ENCODE data around the gene CYB561. TPM values are rescaled to one million over a fixed set of nuclear protein-coding genes. Genes with fewer than 3 reads are reported as not detected.

CYB561 gene
- total RNA-seq, 1 donor from 2014 or later: 23.0 TPM

DNA sequence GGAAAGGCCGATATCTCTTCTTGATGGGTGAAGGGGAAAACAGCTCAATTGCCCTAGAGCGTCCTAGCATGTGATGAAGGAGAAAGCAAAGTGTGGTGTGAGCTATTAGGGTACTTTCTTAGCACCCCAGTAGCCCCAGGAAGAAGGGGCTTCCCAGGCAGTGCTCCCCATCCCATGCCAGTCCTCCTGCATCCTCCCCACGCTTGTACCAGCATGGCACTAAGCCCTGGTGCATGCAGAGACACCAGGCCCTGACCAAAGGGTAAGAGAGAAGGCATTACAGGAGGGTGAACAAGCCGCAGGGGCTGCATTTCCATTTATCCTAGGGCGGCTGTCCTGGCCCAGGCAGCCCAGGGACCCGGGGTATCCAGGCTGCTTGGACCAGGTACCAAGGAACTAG is 3.1 kb downstream of the CYB561 start:
- H3K4me1 ChIP-seq: peaks cover 8 to 9% of the 10 kb centered on the region in 2 donors

GRCh38 chr17:63442549-63443035 is 3.5 kb downstream of the CYB561 start:
- no peak overlapping the region for H3K27ac ChIP-seq
- H3K9me3 ChIP-seq: no peaks in the 10 kb centered on the region
- no peak for DNase-seq (ENCODE audit: low spot score in 2 of 2)
- H3K4me3 ChIP-seq: no peak overlapping the region
- intact Hi-C loops (cut with DNase I): no loop called here
- H3K4me1 ChIP-seq: peaks cover 8 to 9% of the 10 kb centered on the region in 2 donors
- no peaks in the 10 kb centered on the region for H3K36me3 ChIP-seq
- no peaks in the 10 kb centered on the region for H3K27me3 ChIP-seq
- TF ChIP-seq, protein P1, sequence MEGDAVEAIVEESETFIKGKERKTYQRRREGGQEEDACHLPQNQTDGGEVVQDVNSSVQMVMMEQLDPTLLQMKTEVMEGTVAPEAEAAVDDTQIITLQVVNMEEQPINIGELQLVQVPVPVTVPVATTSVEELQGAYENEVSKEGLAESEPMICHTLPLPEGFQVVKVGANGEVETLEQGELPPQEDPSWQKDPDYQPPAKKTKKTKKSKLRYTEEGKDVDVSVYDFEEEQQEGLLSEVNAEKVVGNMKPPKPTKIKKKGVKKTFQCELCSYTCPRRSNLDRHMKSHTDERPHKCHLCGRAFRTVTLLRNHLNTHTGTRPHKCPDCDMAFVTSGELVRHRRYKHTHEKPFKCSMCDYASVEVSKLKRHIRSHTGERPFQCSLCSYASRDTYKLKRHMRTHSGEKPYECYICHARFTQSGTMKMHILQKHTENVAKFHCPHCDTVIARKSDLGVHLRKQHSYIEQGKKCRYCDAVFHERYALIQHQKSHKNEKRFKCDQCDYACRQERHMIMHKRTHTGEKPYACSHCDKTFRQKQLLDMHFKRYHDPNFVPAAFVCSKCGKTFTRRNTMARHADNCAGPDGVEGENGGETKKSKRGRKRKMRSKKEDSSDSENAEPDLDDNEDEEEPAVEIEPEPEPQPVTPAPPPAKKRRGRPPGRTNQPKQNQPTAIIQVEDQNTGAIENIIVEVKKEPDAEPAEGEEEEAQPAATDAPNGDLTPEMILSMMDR (IDR thresholded peaks at IDR 0.05): no peak

More for the DNA sequence above, 3.1 kb downstream of the CYB561 start:
- no peaks in the 10 kb centered on the region for H3K27me3 ChIP-seq
- no peak for DNase-seq (ENCODE audit: low spot score in 2 of 2)
- no peak overlapping the region for H3K4me3 ChIP-seq
- intact Hi-C loops (cut with DNase I): no loop called here
- no peak overlapping the region for H3K27ac ChIP-seq
- TF ChIP-seq, protein P1 (IDR thresholded peaks at IDR 0.05): no peak
- no peaks in the 10 kb centered on the region for H3K36me3 ChIP-seq
- no peaks in the 10 kb centered on the region for H3K9me3 ChIP-seq

DNA sequence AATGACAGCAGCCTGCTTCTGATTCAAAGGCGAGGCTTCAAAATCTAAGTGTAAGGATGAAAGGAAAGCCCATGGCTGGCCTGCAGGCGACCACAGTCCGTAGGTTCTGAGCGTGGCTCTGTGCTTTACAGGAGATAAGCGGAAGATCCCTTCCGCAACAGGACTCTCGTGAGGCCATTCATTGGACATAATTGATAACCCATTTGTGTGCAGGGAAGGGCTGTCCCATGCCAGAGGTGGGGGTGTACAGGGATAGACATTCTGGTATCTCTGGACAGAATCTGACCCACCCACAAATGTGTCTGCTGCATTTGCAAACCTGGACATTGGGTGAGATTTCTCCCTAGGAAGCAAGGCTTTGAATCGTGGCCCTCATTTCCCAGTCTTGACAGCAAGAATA is 4.0 kb downstream of the CYB561 start:
- Histone ChIP-seq H3K4me3 (no peak overlapping the region), H3K27ac (no peak overlapping the region), H3K9me3 (no peaks in the 10 kb centered on the region), H3K4me1 (peaks cover 5 to 8% of the 10 kb centered on the region in 2 donors), H3K36me3 (no peaks in the 10 kb centered on the region), H3K27me3 (no peaks in the 10 kb centered on the region)
- DNase-seq (ENCODE audit: low spot score in 2 of 2): no peak
- intact Hi-C loops (cut with DNase I): no loop called here
- TF ChIP-seq, protein P1 (IDR thresholded peaks at IDR 0.05): no peak

GRCh38 chr17:63441654-63442053 is 4.5 kb downstream of the CYB561 start:
- TF ChIP-seq, protein P1 (IDR thresholded peaks at IDR 0.05): no peak
- H3K27ac ChIP-seq: no peak overlapping the region

DNA sequence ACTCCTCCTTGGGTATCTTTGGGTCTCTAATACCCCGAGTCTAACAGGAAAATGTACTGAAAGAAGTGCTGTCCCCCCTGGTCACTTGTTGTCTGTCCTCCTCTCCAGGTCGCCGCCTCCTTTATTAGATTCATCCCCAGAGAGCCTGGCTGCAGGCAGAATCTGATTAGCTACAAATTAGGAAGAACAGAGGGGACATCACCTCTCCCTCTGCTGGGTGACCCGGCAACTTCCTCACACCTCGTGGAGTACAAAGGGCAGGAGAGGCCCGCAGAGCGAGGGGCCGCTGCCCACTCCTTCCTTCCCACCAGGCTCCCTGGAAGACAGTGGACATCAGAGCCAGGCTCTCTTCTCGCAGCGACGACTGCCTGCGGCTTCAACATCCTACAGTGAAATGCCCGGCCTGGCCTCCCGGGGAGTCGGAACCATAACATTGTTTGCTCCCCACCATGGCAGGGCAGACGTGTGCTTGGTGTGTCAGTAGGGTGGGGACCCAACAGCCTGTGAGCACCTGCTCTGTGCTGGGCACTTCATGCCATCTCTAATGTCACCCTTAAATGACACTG is 5.3 kb downstream of the CYB561 start:
- TF ChIP-seq, protein P1 (IDR thresholded peaks at IDR 0.05): no peak
- Histone ChIP-seq H3K36me3 (no peaks in the 10 kb centered on the region), H3K4me3 (no peak overlapping the region), H3K27me3 (no peaks in the 10 kb centered on the region), H3K27ac (no peak overlapping the region), H3K4me1 (peaks cover 2 to 4% of the 10 kb centered on the region in 2 donors), H3K9me3 (no peaks in the 10 kb centered on the region)
- DNase-seq (ENCODE audit: low spot score in 2 of 2): no peak
- intact Hi-C loops (cut with DNase I): no loop called here

More at GRCh38 chr17:63441654-63442053, 4.5 kb downstream of the CYB561 start:
- intact Hi-C loops (cut with DNase I): no loop called here
- Histone ChIP-seq H3K36me3 (no peaks in the 10 kb centered on the region), H3K4me3 (no peak overlapping the region), H3K9me3 (no peaks in the 10 kb centered on the region), H3K4me1 (peaks cover 2 to 4% of the 10 kb centered on the region in 2 donors), H3K27me3 (no peaks in the 10 kb centered on the region)
- DNase-seq (ENCODE audit: low spot score in 2 of 2): no peak
